Measurements from ENCODE around the gene COL5A1.
A peak's percentile ranks its signal among the peaks of the same experiment; 100 is the strongest.
"Not testable (repeated sequence)": the region's sequence is repeated elsewhere in the genome, so short reads cannot be mapped to it uniquely, and the experiment has no call there.

The COL5A1 gene

GRCh38 chr9:134692573-134692860 is 50.9 kb downstream of the COL5A1 start:
- no peak for DNase-seq (ENCODE audit: low spot score)

- DNase-seq (ENCODE audit: low spot score): no peak
Observed at GRCh38 chr9:134693011-134693410, 51.4 kb downstream of the COL5A1 start.

GRCh38 chr9:134693641-134694367 is 52.2 kb downstream of the COL5A1 start:
- DNase-seq (ENCODE audit: low spot score): no peak

GRCh38 chr9:134694368-134694665 is 52.7 kb downstream of the COL5A1 start:
- DNase-seq (ENCODE audit: low spot score): no peak

- no peak for DNase-seq (ENCODE audit: low spot score)
Observed at GRCh38 chr9:134694714-134695113, 53.1 kb downstream of the COL5A1 start.

GRCh38 chr9:134695144-134695543 is 53.5 kb downstream of the COL5A1 start:
- DNase-seq (ENCODE audit: low spot score): no peak

- DNase-seq (ENCODE audit: low spot score): no peak
Observed at GRCh38 chr9:134696433-134696832, 54.8 kb downstream of the COL5A1 start.

GRCh38 chr9:134698111-134698510 is 56.5 kb downstream of the COL5A1 start:
- DNase-seq (ENCODE audit: low spot score): no peak

GRCh38 chr9:134698587-134699342 is 57.2 kb downstream of the COL5A1 start:
- DNase-seq (ENCODE audit: low spot score): peak; percentile 94

GRCh38 chr9:134699343-134699740 is 57.7 kb downstream of the COL5A1 start:
- DNase-seq (ENCODE audit: low spot score): no peak

GRCh38 chr9:134700636-134701350 is 59.2 kb downstream of the COL5A1 start:
- no peak for DNase-seq (ENCODE audit: low spot score)

- DNase-seq (ENCODE audit: low spot score): no peak
Observed at GRCh38 chr9:134701581-134702259, 60.1 kb downstream of the COL5A1 start.

GRCh38 chr9:134702291-134702690 is 60.7 kb downstream of the COL5A1 start:
- no peak for DNase-seq (ENCODE audit: low spot score)

GRCh38 chr9:134703730-134704114 is 62.1 kb downstream of the COL5A1 start:
- not testable (repeated sequence) for DNase-seq (ENCODE audit: low spot score)

GRCh38 chr9:134704498-134704897 is 62.9 kb downstream of the COL5A1 start:
- DNase-seq (ENCODE audit: low spot score): no peak

- no peak for DNase-seq (ENCODE audit: low spot score)
Observed at GRCh38 chr9:134705786-134706185, 64.2 kb downstream of the COL5A1 start.

- no peak for DNase-seq (ENCODE audit: low spot score)
Observed at GRCh38 chr9:134706522-134706921, 64.9 kb downstream of the COL5A1 start.

- no peak for DNase-seq (ENCODE audit: low spot score)
Observed at GRCh38 chr9:134707031-134707680, 65.6 kb downstream of the COL5A1 start.

- no peak for DNase-seq (ENCODE audit: low spot score)
Observed at GRCh38 chr9:134707731-134708671, 66.4 kb downstream of the COL5A1 start.

GRCh38 chr9:134708672-134709038 is 67.1 kb downstream of the COL5A1 start:
- no peak for DNase-seq (ENCODE audit: low spot score)

Data from ecto neural progenitor cell (in vitro differentiated cells).